GM19238 (cell line): ENCODE measurements around the gene SYCP3.

Experiments used
- DNase-seq: peaks from one replicate; pipeline ENCODE4 v3.0.0; 2011; ENCODE audit warnings: low spot score; ENCODE audit not compliant: insufficient read length

Gene SYCP3

GRCh38 chr12:101680647-101681046 lies 58.6 kb downstream of the SYCP3 start:
- DNase-seq: no peak

- DNase-seq: no peak
Measured at GRCh38 chr12:101680240-101680639, 59.0 kb downstream of the SYCP3 start.
